ENCODE measurements around the gene RPTOR.

Gene RPTOR

GRCh38 chr17:80961541-80962330, 417.1 kb downstream of the RPTOR start:
- DNase-seq (ENCODE audit: extremely low read depth in 1 of 2, low read depth in 1 of 2): no peak

GRCh38 chr17:80962356-80963329, 418.0 kb downstream of the RPTOR start:
- DNase-seq (ENCODE audit: extremely low read depth in 1 of 2, low read depth in 1 of 2): no peak

GRCh38 chr17:80963812-80964543, 419.3 kb downstream of the RPTOR start:
- DNase-seq (ENCODE audit: extremely low read depth in 1 of 2, low read depth in 1 of 2): no peak

GRCh38 chr17:80964544-80964856, 419.9 kb downstream of the RPTOR start:
- DNase-seq (ENCODE audit: extremely low read depth in 1 of 2, low read depth in 1 of 2): no peak

- DNase-seq (ENCODE audit: extremely low read depth in 1 of 2, low read depth in 1 of 2): no peak
These were observed 420.4 kb downstream of the RPTOR start for GRCh38 chr17:80964859-80965580.

GRCh38 chr17:80965606-80966005, 421.0 kb downstream of the RPTOR start:
- no peak for DNase-seq (ENCODE audit: extremely low read depth in 1 of 2, low read depth in 1 of 2)

GRCh38 chr17:80967404-80967872, 422.8 kb downstream of the RPTOR start:
- no peak for DNase-seq (ENCODE audit: extremely low read depth in 1 of 2, low read depth in 1 of 2)

- no peak for DNase-seq (ENCODE audit: extremely low read depth in 1 of 2, low read depth in 1 of 2)
These were observed 424.0 kb downstream of the RPTOR start for GRCh38 chr17:80968602-80969029.

GRCh38 chr17:80969030-80969673, 424.5 kb downstream of the RPTOR start:
- no peak for DNase-seq (ENCODE audit: extremely low read depth in 1 of 2, low read depth in 1 of 2)

- DNase-seq (ENCODE audit: extremely low read depth in 1 of 2, low read depth in 1 of 2): no peak
These were observed 425.0 kb downstream of the RPTOR start for GRCh38 chr17:80969674-80970043.

GRCh38 chr17:80970044-80970761, 425.6 kb downstream of the RPTOR start:
- no peak for DNase-seq (ENCODE audit: extremely low read depth in 1 of 2, low read depth in 1 of 2)

- DNase-seq (ENCODE audit: extremely low read depth in 1 of 2, low read depth in 1 of 2): no peak
These were observed 426.4 kb downstream of the RPTOR start for GRCh38 chr17:80970762-80971703.

GRCh38 chr17:80971704-80972304, 427.2 kb downstream of the RPTOR start:
- DNase-seq (ENCODE audit: extremely low read depth in 1 of 2, low read depth in 1 of 2): no peak

- DNase-seq (ENCODE audit: extremely low read depth in 1 of 2, low read depth in 1 of 2): no peak
These were observed 432.1 kb downstream of the RPTOR start for GRCh38 chr17:80976701-80977100.

- no peak for DNase-seq (ENCODE audit: extremely low read depth in 1 of 2, low read depth in 1 of 2)
These were observed 432.5 kb downstream of the RPTOR start for GRCh38 chr17:80977172-80977571.

GRCh38 chr17:80978499-80979497, 434.2 kb downstream of the RPTOR start:
- no peak for DNase-seq (ENCODE audit: extremely low read depth in 1 of 2, low read depth in 1 of 2)

All from activated CD8-positive, alpha-beta memory T cell treated with anti-CD3 and anti-CD28 coated beads for 1 hour (primary cell).